ENCODE results near the gene LTBP4.

The LTBP4 gene

DNA sequence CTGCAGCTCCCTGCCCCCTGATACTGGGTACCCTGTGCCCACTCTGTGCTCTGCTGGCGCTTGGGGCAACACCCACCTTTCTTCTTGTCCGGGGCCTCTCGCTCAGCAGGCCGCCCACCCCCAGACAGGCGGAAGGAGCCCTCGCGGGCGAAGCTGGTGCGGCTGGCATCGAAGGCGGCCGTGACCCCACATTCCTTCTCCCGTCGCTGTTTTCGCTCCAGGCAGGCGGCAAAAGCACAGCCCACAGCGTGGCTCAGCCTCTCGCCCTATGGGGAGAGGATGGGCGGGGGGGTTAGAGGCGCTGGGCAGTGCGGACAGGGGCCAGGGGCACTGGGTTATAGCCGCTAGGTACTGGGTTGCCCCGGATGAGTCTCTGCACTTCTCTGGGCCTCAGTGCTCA is 76.0 kb downstream of the LTBP4 start:
- no peak for DNase-seq (ENCODE audit: low read depth)
- no peak overlapping the region for H3K4me3 ChIP-seq (ENCODE audit: control insufficient read depth, low read depth, low read length)
- TF ChIP-seq, protein P1, sequence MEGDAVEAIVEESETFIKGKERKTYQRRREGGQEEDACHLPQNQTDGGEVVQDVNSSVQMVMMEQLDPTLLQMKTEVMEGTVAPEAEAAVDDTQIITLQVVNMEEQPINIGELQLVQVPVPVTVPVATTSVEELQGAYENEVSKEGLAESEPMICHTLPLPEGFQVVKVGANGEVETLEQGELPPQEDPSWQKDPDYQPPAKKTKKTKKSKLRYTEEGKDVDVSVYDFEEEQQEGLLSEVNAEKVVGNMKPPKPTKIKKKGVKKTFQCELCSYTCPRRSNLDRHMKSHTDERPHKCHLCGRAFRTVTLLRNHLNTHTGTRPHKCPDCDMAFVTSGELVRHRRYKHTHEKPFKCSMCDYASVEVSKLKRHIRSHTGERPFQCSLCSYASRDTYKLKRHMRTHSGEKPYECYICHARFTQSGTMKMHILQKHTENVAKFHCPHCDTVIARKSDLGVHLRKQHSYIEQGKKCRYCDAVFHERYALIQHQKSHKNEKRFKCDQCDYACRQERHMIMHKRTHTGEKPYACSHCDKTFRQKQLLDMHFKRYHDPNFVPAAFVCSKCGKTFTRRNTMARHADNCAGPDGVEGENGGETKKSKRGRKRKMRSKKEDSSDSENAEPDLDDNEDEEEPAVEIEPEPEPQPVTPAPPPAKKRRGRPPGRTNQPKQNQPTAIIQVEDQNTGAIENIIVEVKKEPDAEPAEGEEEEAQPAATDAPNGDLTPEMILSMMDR (conservative IDR thresholded peaks at IDR 0.05; ENCODE audit: control insufficient read depth, insufficient read depth, low read depth, low read length): no peak
